Amniotic stem cell (primary cell): ENCODE measurements around the gene COA1.
"Not testable (repeated sequence)": the region's sequence is repeated elsewhere in the genome, so short reads cannot be mapped to it uniquely, and the experiment has no call there.

Experiments
- DNase-seq: peaks from one replicate; lab custom pipeline; 2025; lab: John Stamatoyannopoulos, UW

The COA1 gene, protein sequence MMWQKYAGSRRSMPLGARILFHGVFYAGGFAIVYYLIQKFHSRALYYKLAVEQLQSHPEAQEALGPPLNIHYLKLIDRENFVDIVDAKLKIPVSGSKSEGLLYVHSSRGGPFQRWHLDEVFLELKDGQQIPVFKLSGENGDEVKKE

DNA sequence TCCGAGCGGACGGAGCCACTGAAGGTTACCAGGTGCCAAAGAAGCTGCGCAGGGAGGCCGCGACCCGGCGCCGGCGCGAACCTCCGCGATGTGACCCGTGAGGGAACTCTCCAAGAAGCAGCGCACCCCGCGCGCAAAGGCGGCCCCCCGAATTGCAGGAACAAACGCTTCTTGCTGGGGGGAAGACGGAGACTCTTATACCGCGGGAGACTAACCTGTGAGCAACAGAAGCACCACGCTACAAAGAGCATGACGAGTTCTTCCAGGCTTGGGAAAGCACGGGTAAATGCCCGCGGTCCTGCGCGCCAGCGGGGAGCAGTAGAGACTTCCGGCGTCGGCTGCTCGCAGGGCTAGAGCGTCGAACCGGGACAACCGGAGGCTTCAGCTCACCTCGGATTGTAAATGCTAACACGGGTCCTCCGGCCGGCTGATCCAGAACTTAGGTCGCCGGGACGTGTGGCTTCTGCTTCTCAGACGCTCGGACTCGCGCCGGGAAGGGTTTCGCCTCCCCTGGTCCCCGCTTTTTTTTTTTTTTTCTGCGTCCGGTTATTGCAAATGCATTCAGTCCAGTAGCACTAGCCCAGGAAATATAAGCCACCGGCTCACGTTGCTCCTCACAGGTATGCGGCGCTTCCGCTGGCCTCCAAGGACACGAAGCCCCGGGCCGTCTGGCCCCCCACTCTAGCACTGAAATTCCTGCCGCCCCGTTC is at the start of gene COA1:
Gene COA1, minus strand, starts transcription at position 310 of the 710 bp plus-strand sequence. CDS start 80,909 bp downstream, outside the sequence.
- DNase-seq, result peak; percentile 73

DNA sequence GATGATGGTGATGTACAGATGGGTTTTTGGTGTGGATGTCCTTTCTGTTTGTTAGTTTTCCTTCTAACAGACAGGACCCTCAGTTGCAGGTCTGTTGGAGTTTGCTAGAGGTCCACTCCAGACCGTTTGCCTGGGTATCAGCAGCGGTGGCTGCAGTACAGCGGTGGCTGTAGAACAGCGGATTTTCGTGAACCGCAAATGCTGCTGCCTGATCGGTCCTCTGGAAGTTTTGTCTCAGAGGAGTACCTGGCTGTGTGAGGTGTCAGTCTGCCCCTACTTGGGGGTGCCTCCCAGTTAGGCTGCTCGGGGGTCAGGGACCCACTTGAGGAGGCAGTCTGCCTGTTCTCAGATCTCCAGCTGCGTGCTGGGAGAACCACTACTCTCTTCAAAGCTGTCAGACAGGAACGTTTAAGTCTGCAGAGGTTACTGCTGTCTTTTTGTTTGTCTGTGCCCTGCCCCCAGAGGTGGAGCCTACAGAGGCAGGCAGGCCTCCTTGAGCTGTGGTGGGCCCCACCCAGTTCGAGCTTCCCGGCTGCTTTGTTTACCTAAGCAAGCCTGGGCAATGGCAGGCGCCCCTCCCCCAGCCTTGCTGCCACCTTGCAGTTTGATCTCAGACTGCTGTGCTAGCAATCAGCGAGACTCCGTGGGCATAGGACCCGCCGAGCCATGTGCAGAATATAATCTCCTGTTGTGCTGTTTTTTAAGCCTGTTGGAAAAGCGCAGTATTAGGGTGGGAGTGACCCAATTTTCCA is 49.1 kb upstream of the COA1 start:
- not testable (repeated sequence) for DNase-seq

DNA sequence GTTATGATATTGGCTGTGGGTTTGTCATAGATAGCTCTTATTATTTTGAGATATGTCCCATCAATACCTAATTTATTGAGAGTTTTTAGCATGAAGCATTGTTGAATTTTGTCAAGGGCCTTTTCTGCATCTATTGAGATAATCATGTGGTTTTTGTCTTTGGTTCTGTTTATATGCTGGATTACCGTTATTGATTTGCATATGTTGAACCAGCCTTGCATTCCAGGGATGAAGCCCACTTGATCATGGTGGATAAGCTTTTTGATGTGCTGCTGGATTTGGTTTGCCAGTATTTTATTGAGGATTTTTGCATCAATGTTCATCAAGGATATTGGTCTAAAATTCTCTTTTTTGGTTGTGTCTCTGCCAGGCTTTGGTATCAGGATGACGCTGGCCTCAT is 45.9 kb upstream of the COA1 start:
- DNase-seq, result not testable (repeated sequence)

DNA sequence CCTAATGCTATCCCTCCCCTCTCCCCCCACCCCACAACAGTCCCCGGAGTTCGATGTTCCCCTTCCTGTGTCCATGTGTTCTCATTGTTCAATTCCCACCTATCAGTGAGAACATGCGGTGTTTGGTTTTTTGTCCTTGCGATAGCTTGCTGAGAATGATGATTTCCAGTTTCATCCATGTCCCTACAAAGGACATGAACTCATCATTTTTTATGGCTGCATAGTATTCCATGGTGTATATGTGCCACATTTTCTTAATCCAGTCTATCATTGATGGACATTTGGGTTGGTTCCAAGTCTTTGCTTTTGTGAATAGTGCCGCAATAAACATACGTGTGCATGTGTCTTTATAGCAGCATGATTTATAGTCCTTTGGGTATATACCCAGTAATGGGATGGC is 43.9 kb upstream of the COA1 start:
- DNase-seq, result not testable (repeated sequence)

DNA sequence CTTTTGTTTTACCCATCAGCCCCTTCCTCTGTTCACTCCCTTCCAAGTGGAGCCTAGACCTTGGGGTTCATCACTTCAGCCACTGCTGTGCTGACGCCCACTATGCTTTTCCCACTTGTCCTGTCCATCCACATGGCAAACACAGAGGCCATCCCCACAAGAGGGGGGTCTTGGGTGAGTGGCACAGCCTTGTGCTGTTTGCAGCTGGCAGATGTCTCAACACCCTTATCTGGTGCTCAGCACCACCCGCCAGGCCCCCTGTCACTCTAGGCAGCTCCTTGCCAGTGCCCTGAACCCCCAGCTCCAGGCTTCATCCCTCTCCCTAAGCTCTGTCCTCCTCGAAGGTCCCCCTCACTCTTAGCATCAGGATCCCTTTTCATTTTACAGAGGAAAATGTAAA is 42.2 kb upstream of the COA1 start:
- no peak for DNase-seq

DNA sequence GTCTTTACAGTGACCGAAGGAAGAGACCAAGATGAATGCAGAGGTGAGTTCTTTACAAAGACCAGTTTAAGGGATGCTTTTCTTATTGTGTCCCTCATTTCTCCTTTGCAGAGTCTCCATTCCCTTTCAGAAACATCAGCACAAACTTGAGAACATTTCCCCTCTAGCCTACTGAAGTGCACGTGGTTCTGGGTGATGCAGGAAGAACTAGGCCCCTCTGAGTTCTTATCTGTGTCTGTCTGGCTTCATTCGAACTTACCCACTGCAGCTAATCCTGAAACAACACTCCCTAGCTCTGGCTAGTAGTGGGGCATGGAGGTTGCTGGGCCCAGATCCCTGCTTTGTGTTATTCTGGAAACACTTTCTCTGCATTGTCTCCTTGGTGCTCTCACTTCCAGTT is 41.8 kb upstream of the COA1 start:
- no peak for DNase-seq

DNA sequence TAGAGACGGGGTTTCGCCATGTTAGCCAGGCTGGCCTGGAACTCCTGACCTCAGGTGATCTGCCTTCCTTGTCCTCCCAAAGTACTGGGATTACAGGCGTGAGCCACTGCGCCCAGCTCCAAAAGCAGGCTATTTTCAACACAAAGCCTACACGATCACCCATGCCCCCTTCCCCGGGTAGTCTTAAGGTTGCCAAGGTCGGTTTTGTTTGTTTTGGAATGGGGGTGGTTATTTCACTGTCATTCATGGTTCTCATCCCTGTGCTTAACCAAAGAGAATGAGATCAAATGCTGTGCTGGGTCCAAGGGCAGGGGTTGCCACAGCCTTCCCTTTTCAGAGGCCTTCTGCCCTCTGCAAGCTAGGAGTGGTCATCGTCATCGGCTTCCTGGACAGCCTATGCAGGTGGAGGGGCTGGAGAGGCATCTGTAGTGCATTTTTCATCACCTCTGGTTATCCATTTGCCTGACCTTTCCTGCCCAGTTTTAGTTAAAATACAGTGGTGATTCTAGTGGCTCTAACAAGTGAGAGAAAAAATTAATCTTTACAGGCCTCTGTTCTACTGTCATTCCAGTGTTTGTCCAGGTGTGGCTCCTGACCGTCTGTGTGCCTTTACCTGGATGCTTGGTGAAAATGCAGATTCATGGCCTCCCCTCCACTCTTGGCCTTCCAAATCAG is 40.6 kb upstream of the COA1 start:
- DNase-seq, result no peak

DNA sequence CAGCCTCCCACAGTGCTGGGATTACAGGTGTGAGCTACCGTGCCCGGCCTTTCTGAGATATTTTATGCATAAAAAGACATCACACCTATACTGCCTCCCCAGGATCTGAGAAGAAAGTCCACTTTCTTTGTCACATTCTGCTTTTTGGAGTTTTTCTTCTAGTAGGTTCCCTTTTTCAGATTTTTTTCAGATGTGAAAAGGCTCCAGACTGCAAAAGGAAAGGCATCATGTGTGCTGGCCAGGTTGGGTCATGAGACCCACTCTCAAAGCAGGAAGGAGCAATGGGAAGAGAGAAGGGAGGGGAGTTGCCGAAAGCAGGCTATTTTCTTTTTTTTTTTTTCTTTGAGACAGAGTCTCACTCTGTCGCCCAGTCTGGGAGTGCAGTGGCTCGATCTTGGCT is 40.0 kb upstream of the COA1 start:
- no peak for DNase-seq

DNA sequence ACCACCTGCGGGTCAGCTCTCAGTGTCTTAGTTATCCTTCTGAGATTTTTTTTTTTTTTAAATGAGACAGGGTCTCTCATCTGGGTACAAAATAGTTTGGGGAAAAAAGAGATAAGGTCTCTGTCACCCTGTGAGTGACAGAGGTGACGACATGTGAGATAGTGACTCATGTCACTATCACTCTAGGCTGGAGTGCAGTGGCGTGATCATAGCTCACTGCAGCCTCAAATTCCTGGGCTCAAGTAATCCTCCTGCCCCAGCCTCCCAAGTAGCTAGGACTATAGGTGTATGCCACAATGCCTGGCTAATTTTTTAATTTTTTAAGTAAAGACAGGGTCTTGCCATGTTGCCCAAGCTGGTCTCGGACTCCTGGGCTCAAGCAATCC is 39.6 kb upstream of the COA1 start:
- no peak for DNase-seq

DNA sequence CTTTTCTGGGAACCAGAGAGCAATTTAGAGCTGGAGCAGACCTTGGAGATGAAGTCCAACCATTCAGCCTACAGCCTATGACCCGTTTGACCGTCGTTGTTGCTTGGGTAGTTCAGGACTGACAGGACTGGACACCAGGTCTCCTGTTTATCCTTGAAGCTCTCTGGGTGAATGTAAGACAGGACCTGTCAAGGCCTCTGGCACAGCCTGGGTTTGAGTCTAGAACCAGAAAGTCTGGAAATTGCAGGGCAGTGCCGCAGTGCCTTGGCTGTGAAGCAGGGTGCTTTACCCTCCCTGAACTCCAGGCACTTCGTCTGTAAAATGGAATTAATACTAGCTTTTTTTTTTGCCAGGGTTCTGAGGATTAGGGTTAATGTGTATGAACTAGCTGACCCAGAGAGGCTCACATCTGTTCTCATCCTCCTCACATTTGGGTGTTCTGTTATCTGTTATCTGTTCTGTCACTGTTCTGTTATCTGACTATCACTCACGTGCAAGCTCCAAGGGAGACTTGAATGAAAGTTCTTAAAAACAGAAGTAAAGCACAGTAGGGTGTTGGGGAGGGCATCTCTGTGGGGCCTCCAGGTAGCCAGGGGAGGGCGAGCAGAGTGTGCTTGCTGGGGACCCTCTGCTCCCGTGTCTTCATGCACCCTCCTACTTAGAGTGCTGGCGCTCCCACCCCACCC is 39.0 kb upstream of the COA1 start:
- no peak for DNase-seq

DNA sequence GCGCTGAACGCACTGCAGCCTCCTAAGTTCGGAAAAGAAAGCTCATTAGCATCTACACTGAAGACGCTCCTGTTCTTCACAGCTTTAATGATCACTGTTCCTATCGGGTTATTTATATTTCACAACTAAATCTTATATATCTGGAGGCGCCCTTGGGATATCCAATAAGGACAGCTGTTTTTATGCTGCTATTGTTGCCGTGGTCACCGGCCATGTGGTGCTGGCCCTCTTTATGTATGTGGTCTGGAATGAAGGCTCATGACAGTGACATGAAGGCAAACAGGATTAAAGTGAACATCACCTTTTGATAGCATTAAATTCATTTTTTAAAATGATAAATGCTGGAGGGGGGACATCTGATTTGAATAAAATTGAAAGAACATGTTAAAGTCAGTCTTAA is 38.0 kb upstream of the COA1 start:
- DNase-seq, result no peak

DNA sequence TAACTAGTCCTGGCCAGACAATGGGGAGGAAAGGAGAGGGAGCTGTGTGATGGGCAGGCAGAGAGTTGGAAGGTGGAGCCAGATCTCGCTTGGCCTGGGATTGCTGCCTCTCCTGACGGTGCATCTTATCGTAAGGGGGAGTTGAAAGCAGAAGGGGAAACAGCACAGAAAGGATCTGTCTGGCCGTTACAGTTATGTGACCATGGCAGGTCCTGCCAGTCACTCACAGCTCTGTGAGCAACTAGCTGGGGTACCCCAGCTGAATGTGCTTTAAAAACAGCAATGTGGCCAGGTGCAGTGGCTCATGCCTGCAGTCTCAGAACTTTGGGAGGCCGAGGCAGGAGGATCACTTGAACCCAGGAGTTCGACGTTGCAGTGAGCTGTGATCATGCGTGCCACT is 37.2 kb upstream of the COA1 start:
- DNase-seq, result no peak

DNA sequence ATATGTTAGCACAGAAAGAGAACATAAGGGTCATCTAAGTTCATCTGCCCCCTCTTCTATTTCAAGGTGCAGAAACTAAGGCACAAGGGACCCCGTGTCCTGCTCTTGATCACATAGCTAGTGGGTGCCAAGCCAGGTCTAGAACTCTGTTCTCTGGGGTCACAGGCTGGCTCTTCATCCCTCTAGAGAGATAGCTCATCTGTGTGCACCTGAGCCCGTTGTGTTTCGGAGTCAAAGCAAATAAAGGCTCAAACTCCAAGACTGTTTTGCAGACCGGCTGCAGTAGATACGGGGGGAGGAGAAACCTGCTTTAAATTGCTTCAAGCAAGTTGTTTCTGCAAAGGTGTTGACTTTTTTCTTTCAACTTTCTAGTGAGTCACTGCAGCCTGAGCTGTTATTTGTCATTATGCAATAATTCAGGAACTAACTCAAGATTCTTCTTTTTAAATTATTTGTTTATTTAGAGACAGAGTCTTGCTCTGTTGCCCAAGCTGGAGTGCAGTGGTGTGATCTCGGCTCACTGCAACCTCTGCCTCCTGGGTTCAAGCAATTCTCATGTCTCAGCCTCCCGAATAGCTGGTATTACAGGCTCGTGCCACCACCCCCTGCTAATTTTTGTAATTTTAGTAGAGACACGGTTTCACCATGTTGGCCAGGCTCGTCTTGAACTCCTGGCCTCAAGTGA is 35.6 kb upstream of the COA1 start:
- DNase-seq, result no peak

DNA sequence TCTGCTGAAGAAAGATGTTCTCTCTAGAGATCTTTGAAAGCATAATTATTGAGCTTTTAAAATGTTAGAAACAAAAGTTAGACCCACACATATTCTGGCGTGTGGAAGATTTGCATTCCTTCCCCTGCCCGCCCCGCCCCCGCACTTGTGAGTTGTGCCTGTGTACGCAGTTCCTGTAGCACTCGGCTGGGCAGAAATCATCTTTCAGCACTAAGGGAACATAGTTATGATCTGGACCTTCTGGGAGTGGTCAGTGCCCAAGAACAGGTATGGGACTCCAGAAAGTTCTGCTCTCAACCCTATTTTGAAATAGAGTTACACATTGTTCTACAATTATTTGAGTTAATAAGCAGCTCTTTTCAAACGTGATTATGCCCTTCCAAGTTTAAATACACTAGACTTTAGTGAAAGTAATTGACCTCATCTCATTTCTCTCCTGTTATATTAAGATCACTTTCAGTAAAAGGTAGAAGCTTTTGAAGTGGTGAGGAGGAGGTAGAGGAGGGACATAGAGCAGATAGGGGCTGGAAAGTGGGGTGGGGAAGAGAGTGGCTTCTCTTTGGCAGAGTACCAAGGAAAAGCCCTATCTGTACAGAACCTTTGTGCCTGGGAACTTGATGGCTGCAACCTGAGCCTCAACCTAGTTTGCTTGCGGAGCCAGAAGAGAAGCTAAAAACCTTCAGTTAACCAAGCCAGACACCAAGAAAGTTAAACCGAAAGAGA is 34.9 kb upstream of the COA1 start:
- DNase-seq, result no peak

DNA sequence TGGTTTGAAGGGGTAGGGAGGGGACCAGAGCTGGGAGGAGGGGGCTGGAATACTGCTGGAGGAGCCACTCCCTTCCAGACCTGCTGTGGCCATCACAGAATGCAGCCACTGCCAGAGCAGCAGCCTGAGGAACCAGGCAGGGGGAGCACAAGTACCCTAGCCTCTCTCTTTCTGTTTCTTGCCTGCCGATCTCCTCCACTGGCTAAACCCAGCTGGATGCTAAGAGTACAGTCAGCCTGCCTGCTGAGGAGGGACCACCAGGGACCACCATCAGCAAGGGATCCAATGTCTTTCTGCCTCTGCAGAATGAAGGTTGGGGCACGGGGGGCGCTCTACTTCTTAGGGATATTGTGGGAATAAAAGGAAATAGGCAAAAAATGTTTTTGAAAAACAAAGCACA is 33.9 kb upstream of the COA1 start:
- DNase-seq, result no peak

DNA sequence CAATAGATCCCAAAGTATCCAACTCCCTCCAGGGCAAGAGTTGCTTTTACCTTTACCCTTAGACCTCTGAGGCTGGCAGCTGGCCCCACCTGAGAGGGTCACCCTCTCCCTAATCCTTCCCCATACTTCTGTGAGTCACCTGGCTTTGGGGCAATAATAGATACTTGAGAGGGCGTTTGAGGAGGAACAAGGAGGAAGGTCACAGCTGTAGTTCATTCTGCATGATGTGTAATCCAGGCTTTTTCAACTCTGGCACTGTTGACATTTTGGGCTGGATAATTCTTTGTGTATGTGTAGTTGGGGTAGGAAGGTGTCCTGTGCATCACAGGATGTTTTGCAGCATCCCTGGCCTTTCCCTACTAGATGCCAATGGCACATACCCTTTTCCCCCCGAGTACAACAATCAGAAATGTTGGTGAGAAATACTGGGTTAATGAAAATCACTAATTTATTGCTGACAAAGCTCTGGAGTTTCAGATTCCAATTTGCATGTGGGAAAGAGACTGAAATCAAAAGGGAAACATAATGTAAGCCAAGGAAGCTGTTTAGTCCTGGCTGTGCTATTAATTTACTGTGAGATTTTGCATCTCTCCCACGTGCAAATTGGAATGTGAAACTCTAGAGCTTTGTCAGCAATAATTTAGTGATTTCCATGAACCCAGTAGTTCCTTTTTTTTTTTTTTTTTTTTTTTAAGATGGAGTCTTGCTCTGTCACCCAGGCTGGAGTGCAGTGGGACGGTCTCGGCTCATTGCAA is 32.8 kb upstream of the COA1 start:
- DNase-seq, result no peak

DNA sequence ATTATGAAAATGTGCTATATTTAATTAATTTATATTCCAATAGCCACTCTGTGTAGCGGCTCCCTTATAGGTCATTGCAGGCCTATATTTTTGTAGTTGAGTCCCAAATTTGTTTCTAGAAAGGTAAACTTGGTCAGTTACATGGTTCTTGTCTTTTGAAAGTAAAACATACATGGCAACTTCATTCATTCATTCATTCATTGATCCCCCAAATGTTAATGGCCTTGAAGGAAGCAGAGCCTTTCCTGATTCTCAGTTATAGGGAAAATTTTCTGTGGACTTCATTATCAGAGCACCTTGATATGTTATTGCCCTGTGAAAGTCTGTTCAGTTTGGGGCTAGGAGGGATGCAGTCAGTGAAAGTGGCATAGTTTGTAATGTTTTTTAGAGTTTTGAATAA is 32.1 kb upstream of the COA1 start:
- no peak for DNase-seq

DNA sequence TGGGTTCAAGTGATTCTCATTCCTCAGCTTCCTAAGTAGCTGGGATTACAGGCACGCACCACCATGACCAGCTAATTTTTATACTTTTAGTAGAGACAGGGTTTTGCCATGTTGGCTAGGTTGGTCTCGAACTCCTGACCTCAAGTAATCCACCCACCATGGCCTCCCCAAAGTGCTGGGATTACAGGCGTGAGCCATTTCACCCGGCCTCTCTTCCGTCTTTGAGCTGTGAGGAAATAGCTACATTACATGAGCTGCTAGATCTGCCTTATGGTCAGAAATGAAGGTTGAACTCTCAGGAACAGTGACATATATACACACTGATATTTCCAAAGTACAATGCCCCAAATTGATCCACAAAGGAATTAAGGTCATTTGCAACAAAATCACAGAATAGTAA is 31.5 kb upstream of the COA1 start:
- no peak for DNase-seq

DNA sequence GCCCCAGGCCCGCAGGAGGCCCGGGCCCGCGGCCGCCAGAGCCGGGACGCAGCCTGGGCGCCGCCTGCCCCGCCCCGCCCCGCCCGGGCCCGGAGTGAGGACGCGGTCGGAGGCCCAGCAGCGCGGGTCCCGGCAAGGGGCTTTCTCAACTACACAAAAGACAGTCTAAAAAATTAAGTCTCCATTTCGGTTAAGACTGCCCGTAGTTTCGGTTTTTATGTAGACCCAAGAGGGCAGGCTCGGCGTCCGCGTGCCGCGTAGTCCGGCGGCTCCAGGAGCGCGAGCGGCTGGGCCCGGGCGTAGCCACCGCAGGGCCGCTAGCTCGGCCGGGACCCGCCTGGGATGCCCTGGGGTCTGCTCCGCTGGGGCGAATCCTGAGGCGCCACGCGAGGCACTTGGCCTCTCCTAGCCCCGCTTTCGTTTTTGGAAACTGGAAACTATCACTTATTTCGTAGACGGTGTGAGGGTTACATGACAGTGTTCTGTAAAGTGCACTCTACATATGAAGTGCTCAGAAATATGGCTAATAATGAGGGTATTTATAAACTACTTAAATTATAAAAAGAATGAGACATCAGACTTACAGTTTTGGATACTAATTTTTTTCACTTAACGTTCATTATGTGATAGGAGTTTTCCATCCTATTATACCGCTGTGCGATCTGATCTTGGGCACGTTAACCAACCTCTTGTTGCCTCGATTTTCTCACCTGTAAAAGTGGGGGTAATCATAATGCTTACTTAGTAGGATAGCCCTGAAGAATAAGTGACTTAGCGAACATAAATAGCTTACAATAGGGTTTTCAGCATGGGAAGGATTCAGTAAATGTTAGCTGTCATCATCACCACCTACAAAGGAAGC is 29.7 kb upstream of the COA1 start:
- no peak for DNase-seq
